NCI-H146 treated with DMSO at 0.1 percent for 48 hours (cell line): ENCODE data around the gene PDE3B.
"Not testable (repeated sequence)": the region's sequence is repeated elsewhere in the genome, so short reads cannot be mapped to it uniquely, and the experiment has no call there.

Experiments
- DNase-seq: peaks from one replicate; lab custom pipeline; 2025; ENCODE audit not compliant: unreplicated experiment; lab: John Stamatoyannopoulos, UW

Gene PDE3B

GRCh38 chr11:14875163-14875562 is 231.6 kb downstream of the PDE3B start:
- no peak for DNase-seq

DNA sequence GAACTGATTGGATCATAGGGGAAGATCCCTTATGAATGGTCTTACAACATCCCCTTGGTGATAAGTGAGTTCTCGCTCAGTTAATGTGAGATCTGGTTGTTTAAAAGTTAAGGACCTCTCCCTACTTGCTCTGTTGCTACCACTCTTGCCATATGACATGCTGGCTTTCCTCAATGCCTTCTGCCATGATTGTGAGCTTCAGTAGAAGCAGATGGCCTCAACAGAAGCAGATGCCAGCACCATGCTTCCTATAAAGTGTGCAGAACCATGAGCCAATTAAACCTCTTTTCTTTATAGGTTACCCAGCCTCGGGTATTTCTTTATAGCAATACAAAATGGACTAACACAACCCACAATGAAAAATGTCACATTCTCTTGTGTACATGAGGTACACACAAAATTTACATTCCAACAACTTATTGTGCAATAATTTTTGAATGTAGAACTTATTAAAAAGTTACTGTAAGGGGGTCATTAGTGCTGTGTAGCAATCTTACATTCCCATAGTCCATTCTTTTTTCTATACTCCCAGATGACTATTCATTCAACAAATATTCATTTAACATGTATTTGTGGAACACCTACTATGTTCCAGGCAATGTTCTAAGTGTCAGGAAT is 238.1 kb downstream of the PDE3B start:
- no peak for DNase-seq

GRCh38 chr11:14882196-14882595 is 238.6 kb downstream of the PDE3B start:
- DNase-seq, result no peak

DNA sequence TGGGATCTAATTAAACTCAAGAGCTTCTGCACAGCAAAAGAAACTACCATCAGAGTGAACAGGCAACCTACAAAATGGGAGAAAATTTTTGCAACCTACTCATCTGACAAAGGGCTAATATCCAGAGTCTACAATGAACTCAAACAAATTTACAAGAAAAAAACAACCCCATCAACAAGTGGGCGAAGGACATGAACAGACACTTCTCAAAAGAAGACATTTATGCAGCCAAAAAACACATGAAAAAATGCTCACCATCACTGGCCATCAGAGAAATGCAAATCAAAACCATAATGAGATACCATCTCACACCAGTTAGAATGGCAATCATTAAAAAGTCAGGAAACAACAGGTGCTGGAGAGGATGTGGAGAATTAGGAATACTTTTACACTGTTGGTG is 240.1 kb downstream of the PDE3B start:
- not testable (repeated sequence) for DNase-seq

- DNase-seq, result no peak
Measured at GRCh38 chr11:14884667-14885273, 241.2 kb downstream of the PDE3B start.

GRCh38 chr11:14886513-14886912 is 242.9 kb downstream of the PDE3B start:
- no peak for DNase-seq

- DNase-seq, result no peak
Measured at GRCh38 chr11:14891143-14892035, 247.8 kb downstream of the PDE3B start.

GRCh38 chr11:14892036-14892556 is 248.5 kb downstream of the PDE3B start, which contains the start of gene CYP2R1:
TSS of gene CYP2R1 (minus strand) at chr11:14892231. CDS start at chr11:14892205, 26 bp downstream.
- DNase-seq, result peak; percentile 3

DNA sequence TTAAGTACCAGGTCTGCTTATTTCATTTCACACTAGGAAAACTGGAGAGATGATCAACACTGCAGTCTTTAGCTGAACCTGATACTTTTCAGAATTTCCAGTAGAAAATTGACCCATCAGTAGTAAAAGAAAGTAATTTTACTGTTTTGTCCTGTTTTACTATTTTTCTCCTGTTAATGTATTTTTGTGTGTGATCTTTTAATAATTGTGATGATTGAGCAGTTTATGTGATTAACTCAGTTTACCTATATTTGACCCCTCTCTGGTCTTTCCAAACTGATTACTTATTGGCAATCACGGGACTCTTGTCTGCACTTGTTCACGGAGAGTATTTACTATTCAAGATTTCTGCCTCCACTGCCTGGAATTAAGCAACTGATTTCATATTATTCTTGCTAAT is 249.0 kb downstream of the PDE3B start:
- DNase-seq, result no peak

- DNase-seq, result no peak
Measured at GRCh38 chr11:14894657-14895598, 251.3 kb downstream of the PDE3B start.

GRCh38 chr11:14898355-14898754 is 254.8 kb downstream of the PDE3B start:
- no peak for DNase-seq

- DNase-seq, result no peak
Measured at GRCh38 chr11:14898906-14899305, 255.3 kb downstream of the PDE3B start.

- DNase-seq, result no peak
Measured at GRCh38 chr11:14902650-14903350, 259.2 kb downstream of the PDE3B start.

GRCh38 chr11:14904745-14905103 is 261.1 kb downstream of the PDE3B start:
- DNase-seq, result no peak

DNA sequence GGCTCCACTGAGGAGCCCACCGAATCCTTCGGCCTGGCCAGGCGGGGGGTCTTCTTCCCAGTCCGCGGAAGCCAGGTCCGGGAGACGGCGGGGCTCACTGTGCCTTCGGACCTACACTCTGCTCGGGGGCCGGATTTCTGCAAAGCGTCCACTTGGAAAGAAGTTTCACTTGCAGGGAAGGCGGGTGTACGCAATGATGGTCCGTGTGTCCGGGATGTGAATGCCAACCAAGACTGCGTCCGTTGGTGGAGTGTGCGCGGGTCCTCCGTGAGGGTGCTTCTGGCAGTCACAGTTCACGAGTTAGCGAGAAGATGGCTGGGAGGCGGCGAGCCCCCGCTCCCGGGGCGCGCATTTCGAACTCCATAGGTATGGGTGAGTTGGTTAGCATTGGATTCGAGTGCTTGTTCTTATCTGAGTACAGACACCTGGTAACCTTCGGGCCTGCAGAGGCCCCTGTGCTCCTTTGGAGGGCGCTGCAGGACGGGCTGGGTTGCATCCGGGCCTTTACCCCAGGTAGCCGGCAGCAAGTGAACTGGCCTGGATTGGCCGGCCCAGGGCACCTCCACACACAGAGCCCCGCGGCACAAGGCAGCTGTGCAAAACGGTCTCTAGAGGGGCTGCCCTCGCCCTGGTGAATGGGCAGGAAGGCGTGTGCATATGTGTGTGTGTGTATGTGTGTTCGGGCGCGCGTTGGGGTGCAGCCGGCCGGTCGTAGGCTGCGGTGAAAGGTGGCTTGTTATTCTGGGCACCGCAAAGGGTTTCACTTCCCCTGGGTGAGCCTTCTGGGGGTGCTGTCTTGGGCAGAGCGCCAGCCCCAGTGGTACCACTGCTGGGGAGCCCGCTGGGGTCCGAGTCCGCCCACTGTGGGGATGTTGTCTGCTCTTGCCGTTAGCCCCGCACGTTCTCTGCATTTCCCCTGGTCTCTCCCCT is 261.8 kb downstream of the PDE3B start:
- DNase-seq, result no peak

- DNase-seq, result no peak
Measured at GRCh38 chr11:14906578-14906977, 263.0 kb downstream of the PDE3B start.

DNA sequence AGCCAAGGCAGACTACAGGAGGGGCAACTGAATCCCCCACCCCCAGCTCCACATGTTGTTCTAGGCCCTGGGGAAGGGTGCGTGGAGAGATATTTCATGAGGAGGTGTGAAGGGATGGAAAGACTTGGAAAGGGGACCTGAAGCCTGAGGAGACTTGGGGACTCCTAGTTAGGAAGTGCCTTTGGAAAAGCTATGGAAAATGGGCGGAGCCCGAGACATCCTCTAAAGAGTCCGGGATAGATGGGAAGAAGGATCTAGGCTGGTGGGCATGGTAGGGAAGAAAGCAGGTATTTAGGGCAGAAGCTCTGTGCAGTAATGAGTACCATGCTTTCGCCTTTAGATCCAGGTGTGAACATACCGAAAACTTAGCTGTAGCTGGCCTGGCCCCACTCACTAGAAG is 263.4 kb downstream of the PDE3B start:
- DNase-seq, result no peak

DNA sequence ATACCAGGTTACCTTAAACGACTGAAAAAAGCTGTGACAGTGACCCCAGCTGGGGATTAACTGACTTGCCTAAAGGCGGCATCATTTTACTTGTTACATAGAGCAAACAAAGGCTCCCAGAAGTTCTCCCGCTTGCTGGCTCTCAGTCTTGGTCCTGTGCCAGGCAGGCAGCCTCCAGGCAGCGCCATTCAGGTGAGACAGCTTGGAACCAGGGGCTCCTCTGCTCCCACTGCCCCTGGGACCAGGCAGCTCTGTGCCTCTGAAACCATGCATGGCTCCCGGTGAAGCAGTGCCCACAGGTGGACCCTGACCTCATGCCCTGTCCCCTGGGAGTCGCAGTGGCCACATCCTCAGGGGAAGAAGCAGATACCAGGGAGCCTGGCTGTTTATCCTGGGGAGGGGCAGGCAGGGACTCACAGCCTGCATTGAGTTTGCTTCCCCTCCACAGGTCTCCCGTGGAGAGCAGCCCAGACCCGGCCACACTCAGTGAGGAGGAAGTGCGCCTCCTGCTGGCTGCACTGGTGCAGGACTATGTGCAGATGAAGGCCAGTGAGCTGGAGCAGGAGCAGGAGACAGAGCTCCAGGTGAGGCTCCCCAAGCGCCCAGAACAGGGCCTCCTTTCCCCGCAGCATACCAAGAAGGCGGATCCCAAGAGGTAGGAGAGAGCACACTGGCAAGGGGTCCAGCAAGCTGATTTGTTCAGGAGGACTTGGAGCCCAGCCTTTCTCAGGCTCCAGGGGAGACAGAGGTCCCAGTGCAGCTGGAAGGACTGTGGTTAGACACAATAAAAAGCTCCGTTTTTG is 264.0 kb downstream of the PDE3B start:
- DNase-seq, result no peak
